Testis (tissue), 3 donors: ENCODE measurements around the gene AK9. TPM values are rescaled to one million over a fixed set of nuclear protein-coding genes. Genes with fewer than 3 reads are reported as not detected.
"Not testable (repeated sequence)": the region's sequence is repeated elsewhere in the genome, so short reads cannot be mapped to it uniquely, and the experiment has no call there.

Experiments used
- DNase-seq: peaks from one replicate; pipeline ENCODE4 v3.0.0-alpha.2; 2019
- H3K27ac ChIP-seq, 2 donors: fragments of 200-600 bp; sonication (generic); one replicate each; pipeline ENCODE4 v1.5.1; 2019
- H3K27me3 ChIP-seq: fragments of 200-600 bp; sonication (generic); one replicate; pipeline ENCODE4 v1.5.1; 2019
- H3K36me3 ChIP-seq: fragments of 200-600 bp; sonication (generic); one replicate; pipeline ENCODE4 v1.5.1; 2017; ENCODE audit warnings: low read depth; ENCODE audit errors: missing control alignments
- H3K4me1 ChIP-seq: fragments of 200-600 bp; sonication (generic); one replicate; pipeline ENCODE4 v1.5.1; 2019
- H3K4me3 ChIP-seq, 2 donors: fragments of 200-600 bp; sonication (generic); one replicate each; pipeline ENCODE4 v1.5.1; 2017 to 2019
- H3K9me3 ChIP-seq: fragments of 200-600 bp; sonication (generic); one replicate; pipeline ENCODE4 v1.5.1; 2017
- CTCF ChIP-seq, 3 experiments: fragments of 450-650 bp in 2 of 3; fragments of 200-600 bp in 1 of 3; sonication (generic) in 1 of 3; IDR thresholded peaks; one replicate each; pipeline ENCODE4 v1.5.1; 2016 to 2019; ENCODE audit warnings: antibody characterized with exemption in 3 of 3, mild to moderate bottlenecking in 2 of 3, moderate library complexity in 1 of 3
- POLR2A ChIP-seq: fragments of 450-650 bp; IDR thresholded peaks from one replicate; pipeline ENCODE4 v1.6.1; 2017; ENCODE audit warnings: antibody characterized with exemption, mild to moderate bottlenecking, moderate library complexity
- WGBS, 2 donors: methylation state at CpG; one replicate each; pipeline ENCODE4 v1.1.5; 2018; 5-methylcytosine and 5-hydroxymethylcytosine counted together
- intact Hi-C: fragments of 100-400 bp; cut with DNase I; formaldehyde crosslinking; loops from one replicate; pipeline ENCODE4 v1.15.1; 2023; ENCODE audit warnings: low total_unique reads
- polyA plus RNA-seq: library from polyadenylated mRNA; stranded (reverse); fragments of 350-450 nt; fragmentation: Illumina TruSeq; extraction: RNeasy Lipid Tissue Mini Kit (QIAGEN cat#74804); gene quantifications from one replicate; pipeline ENCODE4 v1.2.3, GENCODE V29; 2014; ENCODE audit warnings: low read depth, low replicate concordance; ENCODE audit not compliant: insufficient read depth
- total RNA-seq, 2 donors: library from RNA; depleted of rRNA; stranded (reverse); fragments of >200 nt; gene quantifications; one replicate each; pipeline ENCODE4 v1.2.3, GENCODE V29; 2016

The AK9 gene
- total and polyA plus RNA-seq, 3 donors from 2014 or later: 15.2 to 49.4 (median 33.6) TPM

- Histone ChIP-seq H3K9me3 (no peaks in the 10 kb centered on the region), H3K27me3 (no peaks in the 10 kb centered on the region), H3K36me3 (no peaks in the 10 kb centered on the region), H3K27ac (no peak overlapping the region), H3K4me1 (no peaks in the 10 kb centered on the region), H3K4me3 (no peak overlapping the region)
- no peak for DNase-seq
- intact Hi-C loops: no loop called here
- WGBS, 2 donors: 82 to 86% methylated on average over 3 of the region's 3 CpGs
- TF ChIP-seq CTCF (IDR thresholded peaks at IDR 0.05): no peak
- TF ChIP-seq POLR2A: no peak
Observed at GRCh38 chr6:109714166-109714565, 23.2 kb upstream of the AK9 start.

- no peaks in the 10 kb centered on the region for H3K4me1 ChIP-seq
- no peaks in the 10 kb centered on the region for H3K36me3 ChIP-seq
- TF ChIP-seq CTCF (IDR thresholded peaks at IDR 0.05) (no peak), POLR2A (no peak)
- no peak overlapping the region for H3K27ac ChIP-seq
- DNase-seq: no peak
- intact Hi-C loops: no loop called here
- no peak overlapping the region for H3K4me3 ChIP-seq
- H3K27me3 ChIP-seq: no peaks in the 10 kb centered on the region
- WGBS, 2 donors: 90 to 91% methylated on average over 7 to 8 of the region's 8 CpGs
- no peaks in the 10 kb centered on the region for H3K9me3 ChIP-seq
Observed at GRCh38 chr6:109713097-109713496, 22.1 kb upstream of the AK9 start.

GRCh38 chr6:109708099-109708498 is 17.1 kb upstream of the AK9 start:
- intact Hi-C loops, H3K4me3 ChIP-seq, H3K27me3 ChIP-seq, H3K4me1 ChIP-seq, DNase-seq, H3K9me3 ChIP-seq, H3K36me3 ChIP-seq, H3K27ac ChIP-seq: not testable (repeated sequence)
- WGBS, 2 donors: 88 to 96% methylated on average over 2 of the region's 2 CpGs

GRCh38 chr6:109706513-109706912 is 15.5 kb upstream of the AK9 start:
- Histone ChIP-seq H3K27ac (no peak overlapping the region), H3K4me1 (no peaks in the 10 kb centered on the region), H3K27me3 (no peaks in the 10 kb centered on the region), H3K4me3 (no peak overlapping the region), H3K36me3 (no peaks in the 10 kb centered on the region), H3K9me3 (no peaks in the 10 kb centered on the region)
- no peak for TF ChIP-seq CTCF (IDR thresholded peaks at IDR 0.05)
- no peak for TF ChIP-seq POLR2A
- no peak for DNase-seq
- WGBS, 2 donors: 65 to 81% methylated on average over 6 of the region's 6 CpGs
- intact Hi-C loops: no loop called here

GRCh38 chr6:109705258-109705657 is 14.3 kb upstream of the AK9 start:
- Histone ChIP-seq H3K27ac (no peak overlapping the region), H3K36me3 (no peaks in the 10 kb centered on the region), H3K9me3 (no peaks in the 10 kb centered on the region), H3K4me1 (no peaks in the 10 kb centered on the region), H3K27me3 (no peaks in the 10 kb centered on the region), H3K4me3 (no peak overlapping the region)
- intact Hi-C loops: no loop called here
- DNase-seq: peak; percentile 91
- 35% methylated on average over 7 of the region's 7 CpGs for WGBS, 2 donors
- TF ChIP-seq CTCF (IDR thresholded peaks at IDR 0.05): peak; percentile 95 to 99 (median 99)
- TF ChIP-seq POLR2A: no peak
